Smooth muscle cell (in vitro differentiated cells): ENCODE measurements around the gene NLN. TPM values are rescaled to one million over a fixed set of nuclear protein-coding genes. Genes with fewer than 3 reads are reported as not detected.
"Not testable (repeated sequence)": the region's sequence is repeated elsewhere in the genome, so short reads cannot be mapped to it uniquely, and the experiment has no call there.

Experiments
- DNase-seq: peaks from one replicate; lab custom pipeline; 2025; ENCODE audit not compliant: unreplicated experiment; lab: John Stamatoyannopoulos, UW
- H2AFZ ChIP-seq: fragments of 200-600 bp; sonication (generic); 2 replicates; pipeline ENCODE4 v1.6.0; 2016; ENCODE audit warnings: antibody characterized with exemption, low read depth, mild to moderate bottlenecking
- H3F3A ChIP-seq: fragments of 200-600 bp; sonication (generic); 2 replicates; pipeline ENCODE4 v1.6.0; 2017; ENCODE audit warnings: antibody characterized with exemption, low read depth
- H3K27ac ChIP-seq: fragments of 200-600 bp; sonication (generic); 2 replicates; pipeline ENCODE4 v1.5.1; 2016; ENCODE audit warnings: low read depth, mild to moderate bottlenecking
- H3K27me3 ChIP-seq: fragments of 200-600 bp; sonication (generic); 2 replicates; pipeline ENCODE4 v1.6.1; 2016; ENCODE audit warnings: low read depth, mild to moderate bottlenecking
- H3K36me3 ChIP-seq: fragments of 200-600 bp; sonication (generic); 2 replicates; pipeline ENCODE4 v1.5.1; 2016; ENCODE audit warnings: low read depth
- H3K4me1 ChIP-seq: fragments of 200-600 bp; sonication (generic); 2 replicates; pipeline ENCODE4 v1.5.1; 2016; ENCODE audit warnings: low read depth
- H3K4me2 ChIP-seq: fragments of 200-600 bp; sonication (generic); 2 replicates; pipeline ENCODE4 v1.6.0; 2016; ENCODE audit warnings: mild to moderate bottlenecking
- H3K4me3 ChIP-seq: fragments of 200-600 bp; sonication (generic); 2 replicates; pipeline ENCODE4 v1.5.1; 2016; ENCODE audit warnings: mild to moderate bottlenecking
- H3K79me2 ChIP-seq: fragments of 200-600 bp; sonication (generic); 2 replicates; pipeline ENCODE4 v1.6.0; 2016; ENCODE audit warnings: low read depth, mild to moderate bottlenecking
- H3K9ac ChIP-seq: fragments of 200-600 bp; sonication (generic); 2 replicates; pipeline ENCODE4 v1.6.0; 2016; ENCODE audit warnings: low read depth
- H3K9me3 ChIP-seq: fragments of 200-600 bp; sonication (generic); replicated peaks from 2 replicates; pipeline ENCODE4 v1.5.1; 2016; ENCODE audit warnings: low read depth
- H4K20me1 ChIP-seq: fragments of 200-600 bp; sonication (generic); 2 replicates; pipeline ENCODE4 v1.6.0; 2016; ENCODE audit warnings: low read depth
- CTCF ChIP-seq: fragments of 200-600 bp; sonication (generic); IDR thresholded peaks from 2 replicates; pipeline ENCODE4 v1.5.1; 2017; ENCODE audit warnings: borderline replicate concordance, mild to moderate bottlenecking, antibody characterized with exemption; ENCODE audit not compliant: insufficient read depth, poor library complexity, severe bottlenecking
- WGBS: methylation state at CpG from one replicate; pipeline ENCODE4 v1.1.7; 2016; ENCODE audit warnings: low lambda C conversion rate; 5-methylcytosine and 5-hydroxymethylcytosine counted together
- polyA plus RNA-seq: library from polyadenylated mRNA; unstranded; fragments of >200 nt; fragmentation: Nextera tagmentation; extraction: Ambion mirVana; gene quantifications from 2 replicates; pipeline ENCODE4 v1.2.1, GENCODE V29; 2016
- total RNA-seq: library from RNA; depleted of rRNA; stranded (reverse); fragments of >200 nt; gene quantifications from 2 replicates; pipeline ENCODE4 v1.2.3, GENCODE V29; 2014

Gene NLN
- total and polyA plus RNA-seq, 2 experiments from 2014 or later, result 31.9 to 33.6 TPM

GRCh38 chr5:65840071-65840470 is 118.1 kb downstream of the NLN start:
- no peak overlapping the region for H3K4me2 ChIP-seq
- H3K36me3 ChIP-seq, result no peaks in the 10 kb centered on the region
- H3F3A ChIP-seq, result no peaks in the 10 kb centered on the region
- H3K27me3 ChIP-seq, result no peaks in the 10 kb centered on the region
- no peak overlapping the region for H2AFZ ChIP-seq
- no peaks in the 10 kb centered on the region for H4K20me1 ChIP-seq
- no peaks in the 10 kb centered on the region for H3K9me3 ChIP-seq
- TF ChIP-seq CTCF, result no peak
- DNase-seq, result no peak
- no peaks in the 10 kb centered on the region for H3K79me2 ChIP-seq
- H3K4me3 ChIP-seq, result no peak overlapping the region
- 90% methylated on average over 3 of the region's 3 CpGs for WGBS
- no peak overlapping the region for H3K27ac ChIP-seq
- H3K4me1 ChIP-seq, result no peaks in the 10 kb centered on the region
- H3K9ac ChIP-seq, result no peak overlapping the region

- DNase-seq, H3K27ac ChIP-seq, H3K79me2 ChIP-seq, H3K4me2 ChIP-seq, H4K20me1 ChIP-seq, H3K9ac ChIP-seq, H3F3A ChIP-seq, H2AFZ ChIP-seq, H3K27me3 ChIP-seq, H3K4me1 ChIP-seq, H3K36me3 ChIP-seq, H3K4me3 ChIP-seq, H3K9me3 ChIP-seq: not testable (repeated sequence)
- WGBS, result 93% methylated on average over 4 of the region's 4 CpGs
Measured at GRCh38 chr5:65844763-65845162, 122.8 kb downstream of the NLN start.

GRCh38 chr5:65846101-65846500 is 124.1 kb downstream of the NLN start:
- H2AFZ ChIP-seq, result no peak overlapping the region
- WGBS, result 100% methylated on average over 1 of the region's 1 CpG
- H3K79me2 ChIP-seq, result no peaks in the 10 kb centered on the region

GRCh38 chr5:65847019-65847418 is 125.0 kb downstream of the NLN start:
- not testable (repeated sequence) for H3K27me3 ChIP-seq, H2AFZ ChIP-seq, H4K20me1 ChIP-seq, H3K36me3 ChIP-seq, H3K9ac ChIP-seq, H3F3A ChIP-seq, H3K4me1 ChIP-seq, DNase-seq, H3K9me3 ChIP-seq, H3K27ac ChIP-seq, H3K4me2 ChIP-seq, H3K4me3 ChIP-seq, H3K79me2 ChIP-seq
- 97% methylated on average over 5 of the region's 5 CpGs for WGBS

More at GRCh38 chr5:65846101-65846500, 124.1 kb downstream of the NLN start:
- H4K20me1 ChIP-seq, result no peaks in the 10 kb centered on the region
- no peaks in the 10 kb centered on the region for H3F3A ChIP-seq
- no peaks in the 10 kb centered on the region for H3K27me3 ChIP-seq
- no peak overlapping the region for H3K4me2 ChIP-seq
- no peaks in the 10 kb centered on the region for H3K36me3 ChIP-seq
- H3K9ac ChIP-seq, result no peak overlapping the region
- DNase-seq, result no peak
- H3K4me3 ChIP-seq, result no peak overlapping the region
- no peak overlapping the region for H3K27ac ChIP-seq
- no peak for TF ChIP-seq CTCF
- H3K4me1 ChIP-seq, result no peaks in the 10 kb centered on the region
- no peaks in the 10 kb centered on the region for H3K9me3 ChIP-seq

GRCh38 chr5:65849918-65850317 is 127.9 kb downstream of the NLN start:
- not testable (repeated sequence) for H3K9ac ChIP-seq, DNase-seq, H3K4me1 ChIP-seq, H3K36me3 ChIP-seq, H2AFZ ChIP-seq, H4K20me1 ChIP-seq, H3K9me3 ChIP-seq, H3F3A ChIP-seq, H3K27ac ChIP-seq, H3K79me2 ChIP-seq, H3K27me3 ChIP-seq, H3K4me3 ChIP-seq, H3K4me2 ChIP-seq
- 82% methylated on average over 1 of the region's 1 CpG for WGBS
